HG02981 (cell line): ENCODE results near the gene INSYN1.

ENCODE experiments used
- ATAC-seq: cut with Tn5 transposase; IDR thresholded peaks from one replicate; pipeline ENCODE4 v1.9.1; 2021; ENCODE audit warnings: mild to moderate bottlenecking, moderate library complexity; ENCODE audit not compliant: unreplicated experiment

The INSYN1 gene

DNA sequence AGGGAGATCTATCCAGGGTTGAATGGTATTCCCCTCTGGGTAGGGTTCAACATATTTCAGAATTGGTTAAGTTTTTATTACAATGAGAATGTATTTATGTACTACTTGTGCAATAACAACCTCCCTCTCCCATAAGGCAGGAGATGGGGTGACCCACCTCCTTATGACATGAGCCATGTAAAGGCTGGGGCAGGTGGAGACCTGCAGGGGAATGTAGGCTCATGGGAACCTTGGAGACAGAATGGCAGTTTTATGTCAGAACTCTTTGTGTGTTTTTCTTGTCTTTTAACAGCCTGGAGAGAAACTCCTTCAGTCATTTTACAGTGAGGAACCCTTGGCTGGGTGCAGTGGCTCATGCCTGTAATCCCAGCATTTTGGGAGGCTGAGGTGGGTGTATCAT, 24.6 kb upstream of the INSYN1 start:
- no peak for ATAC-seq

DNA sequence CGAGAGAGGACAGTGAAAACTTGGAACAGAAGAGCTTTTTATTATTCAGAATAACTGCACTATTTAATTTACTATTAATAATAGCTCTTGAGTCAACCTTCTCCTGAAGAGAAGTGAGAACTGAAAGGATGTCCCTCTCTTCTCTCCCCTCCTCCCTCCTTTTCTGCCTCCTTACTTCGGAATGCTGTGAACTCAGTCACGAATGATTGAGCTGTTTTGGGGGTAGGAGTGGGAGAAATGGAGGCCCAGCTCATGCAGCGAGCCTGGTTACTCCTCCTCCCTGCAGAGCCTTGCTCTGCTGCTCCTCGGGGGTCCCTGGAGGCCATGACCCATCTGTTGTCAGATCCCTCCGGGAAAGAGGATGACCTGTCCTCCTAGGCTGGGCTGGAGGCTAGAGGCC, 20.3 kb upstream of the INSYN1 start:
- ATAC-seq: no peak

DNA sequence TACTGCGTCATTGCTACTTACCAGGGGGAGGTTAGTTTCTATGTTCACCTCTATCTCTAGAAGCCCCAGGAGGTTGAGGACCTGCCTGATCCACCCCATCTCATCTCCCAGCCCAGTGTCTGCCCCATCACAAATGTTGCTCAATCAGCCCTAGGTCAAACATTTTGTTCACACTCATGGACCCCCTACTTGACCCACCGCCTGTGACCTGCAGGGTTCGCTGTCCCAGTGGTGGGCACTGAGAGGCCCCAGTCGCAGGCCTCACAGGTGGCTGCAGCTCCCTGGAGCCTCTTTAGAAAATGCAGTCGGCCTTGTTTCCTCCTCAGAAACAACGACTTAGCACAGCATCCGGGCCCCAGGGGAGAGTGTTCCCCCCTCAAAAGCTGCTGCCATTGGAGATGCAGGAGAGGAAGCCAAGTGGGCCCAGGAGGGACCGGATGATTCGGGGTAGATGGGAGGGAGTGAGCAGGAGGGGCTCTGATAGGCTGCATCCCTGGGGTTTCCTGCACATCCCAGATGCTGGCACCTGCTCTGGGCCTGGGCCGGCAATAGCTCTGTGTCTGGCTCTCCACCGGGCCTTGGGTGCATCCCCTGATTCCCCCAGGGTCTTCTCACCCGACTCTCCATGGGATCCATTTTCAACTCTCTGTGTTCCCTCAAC, 18.4 kb upstream of the INSYN1 start:
- ATAC-seq: no peak

DNA sequence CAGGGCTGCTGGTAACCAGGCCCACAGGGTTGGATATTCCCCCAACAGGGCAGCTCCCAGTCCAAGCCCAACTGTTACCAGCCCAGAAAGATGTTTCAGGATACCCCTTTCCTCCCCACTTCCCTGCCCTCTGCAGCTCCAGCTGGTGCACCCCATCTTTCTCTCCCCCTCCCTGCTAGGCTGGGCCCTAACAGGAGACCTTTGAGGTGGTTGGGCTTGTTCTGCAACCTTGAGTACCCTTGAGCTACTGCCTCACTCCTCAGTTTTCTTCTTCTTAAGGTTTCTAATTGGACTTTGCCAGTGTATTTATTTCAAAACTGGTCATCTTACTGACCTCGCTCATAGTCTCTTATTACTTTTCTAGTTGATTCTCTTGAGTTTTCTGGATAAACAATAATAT, 16.9 kb upstream of the INSYN1 start:
- ATAC-seq: no peak

DNA sequence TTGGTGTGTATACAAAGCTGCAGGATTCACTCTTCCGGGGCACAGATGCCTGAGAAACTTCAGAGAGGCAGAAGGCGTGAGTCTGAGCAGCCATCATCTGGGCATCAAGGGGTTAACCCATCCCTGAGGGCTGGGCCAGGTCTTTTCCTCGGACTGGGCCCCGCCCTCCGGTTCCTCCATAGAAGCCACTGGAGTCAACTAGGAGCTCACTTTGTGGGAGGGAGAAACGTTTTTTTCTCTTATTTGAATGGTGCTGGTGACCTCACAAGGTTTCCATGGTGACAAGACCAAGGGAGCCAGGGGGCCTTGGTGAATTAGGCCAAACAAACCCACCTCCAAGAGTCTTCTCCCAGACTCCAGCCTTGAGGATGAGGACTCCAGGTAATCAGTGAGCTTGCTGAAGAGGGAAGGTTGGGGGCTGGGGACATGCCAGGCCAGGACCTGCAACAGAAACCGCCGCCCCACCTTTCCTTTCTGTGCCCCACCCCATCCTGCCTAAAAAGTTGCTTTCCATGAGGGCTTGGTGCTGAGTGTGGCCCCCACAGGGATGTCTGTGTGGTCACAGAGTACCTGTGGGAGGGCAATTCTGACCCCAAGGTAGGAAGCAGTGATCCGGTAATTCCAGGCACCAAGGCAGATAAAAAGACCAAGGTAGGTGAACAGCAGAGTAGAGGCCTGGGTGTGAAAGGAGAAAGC, 14.8 kb upstream of the INSYN1 start:
- no peak for ATAC-seq

DNA sequence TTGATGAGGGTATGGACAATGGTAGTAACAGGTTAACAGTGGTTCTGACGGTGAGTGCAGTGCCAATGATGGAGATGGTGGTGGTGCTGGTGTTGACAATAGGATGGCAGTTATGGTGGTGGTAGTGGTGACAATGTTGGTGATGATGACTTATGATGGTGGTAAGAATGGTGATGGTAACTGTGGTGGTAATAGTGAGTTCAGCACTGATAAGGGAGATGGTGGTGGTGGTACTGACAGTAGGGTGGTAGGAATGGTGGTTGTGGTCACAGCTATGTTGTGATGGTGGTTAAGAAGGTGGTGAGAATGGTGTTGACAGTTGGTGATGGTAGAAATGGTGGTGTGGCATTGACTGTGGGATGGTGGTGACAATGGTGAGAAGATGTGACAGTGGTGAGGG, 13.4 kb upstream of the INSYN1 start:
- ATAC-seq: no peak

DNA sequence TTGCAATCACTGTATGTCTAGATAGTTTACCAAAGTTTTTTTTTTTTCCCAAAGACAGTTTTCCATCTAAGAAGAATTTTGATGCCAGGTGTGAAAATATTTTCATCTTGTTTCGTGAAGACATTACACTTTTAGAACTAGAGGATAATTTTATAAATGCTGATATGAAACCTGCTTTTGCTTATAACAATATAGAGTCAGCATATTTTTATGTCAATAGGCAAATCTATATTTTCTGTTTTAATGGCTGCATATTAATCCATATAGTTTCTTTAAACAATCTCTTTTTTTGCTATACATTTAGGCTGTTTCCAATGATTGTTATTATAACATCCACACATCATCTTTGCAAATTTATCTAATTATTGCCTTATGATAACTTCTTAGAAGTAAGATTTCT, 12.6 kb upstream of the INSYN1 start:
- ATAC-seq: no peak

DNA sequence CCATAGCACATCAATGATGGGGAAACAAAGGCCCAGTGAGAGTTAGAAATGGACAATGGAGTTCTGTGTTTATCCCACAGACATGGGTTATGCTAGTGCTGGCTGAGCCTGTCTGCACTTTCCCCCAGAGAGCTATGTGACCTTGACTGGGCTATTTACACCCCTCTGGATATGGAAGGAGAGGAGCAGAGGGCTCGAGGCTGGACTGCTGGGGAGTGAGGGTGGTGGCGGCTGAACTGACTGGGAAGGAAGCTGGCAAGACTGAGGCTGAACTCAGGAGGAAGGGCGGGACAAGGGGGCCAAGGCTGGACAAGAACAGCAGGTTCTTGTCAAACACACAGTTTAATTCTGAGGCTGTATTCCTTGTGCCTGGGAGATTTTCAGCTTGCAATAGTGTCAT, 10.8 kb upstream of the INSYN1 start:
- no peak for ATAC-seq

DNA sequence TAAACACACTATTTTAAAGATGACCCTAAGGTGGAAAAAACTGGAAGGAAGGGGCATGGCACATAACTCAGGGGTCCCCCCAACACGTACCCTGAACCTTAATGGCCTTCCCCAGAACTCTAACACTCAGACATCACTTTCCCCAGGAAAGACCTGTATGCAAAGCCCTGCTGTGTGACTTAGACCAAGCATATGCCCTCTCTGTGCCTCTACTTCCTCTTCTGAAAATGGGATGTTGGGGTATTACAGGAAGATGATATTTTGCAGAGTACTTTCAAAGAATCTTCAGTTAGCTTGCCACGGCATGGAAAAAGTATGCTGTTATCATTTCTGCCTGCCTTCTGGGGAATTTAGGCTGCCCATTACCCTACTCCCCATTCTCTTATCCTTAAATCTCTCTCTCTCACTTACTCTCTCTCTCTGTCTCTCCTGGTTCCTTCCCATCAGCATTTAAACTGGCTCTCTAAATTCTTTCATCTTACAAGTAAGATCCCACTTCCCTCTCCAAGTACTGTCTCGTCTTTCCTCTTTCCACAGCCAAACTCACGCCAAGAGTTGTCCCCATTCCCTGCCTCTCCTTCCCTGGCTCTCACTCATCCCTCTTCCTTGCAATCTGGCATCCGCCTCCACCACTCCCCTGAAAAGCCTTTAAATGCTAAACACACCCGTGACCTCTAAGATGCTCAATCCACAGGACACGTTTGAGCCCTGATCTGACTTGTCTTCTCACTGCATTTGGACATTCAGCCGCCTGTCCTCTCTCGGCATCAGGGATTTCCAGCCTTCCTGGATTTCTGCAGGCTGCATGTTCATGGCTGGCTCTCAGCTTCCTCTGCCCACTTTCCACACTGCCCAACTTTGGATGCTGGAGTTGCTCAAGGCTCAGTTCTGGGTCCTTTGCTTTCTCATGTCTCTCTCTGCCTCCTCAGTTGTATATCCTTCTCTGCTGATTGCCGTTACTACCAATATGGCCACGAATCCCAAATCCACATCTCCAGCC, 7.5 kb upstream of the INSYN1 start:
- no peak for ATAC-seq

DNA sequence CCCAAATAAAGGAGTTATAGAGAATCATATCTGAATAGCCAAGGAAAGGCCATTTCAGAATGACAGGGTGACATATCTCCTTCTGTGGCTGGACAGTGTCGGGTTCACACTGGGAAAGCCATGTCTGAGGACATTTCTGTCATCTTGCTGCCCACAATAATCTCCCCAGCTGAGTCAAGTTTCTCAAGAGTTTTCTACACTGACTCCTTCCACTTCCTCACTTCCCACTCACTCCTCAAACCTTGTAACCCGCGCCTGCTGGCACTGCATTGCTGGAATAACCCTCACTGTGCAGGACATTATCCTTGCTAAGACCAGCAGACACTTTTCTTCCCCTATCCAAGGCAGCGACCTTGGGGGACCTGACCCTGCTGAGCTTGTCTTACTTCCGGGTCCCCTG, 5.3 kb upstream of the INSYN1 start:
- ATAC-seq: no peak

DNA sequence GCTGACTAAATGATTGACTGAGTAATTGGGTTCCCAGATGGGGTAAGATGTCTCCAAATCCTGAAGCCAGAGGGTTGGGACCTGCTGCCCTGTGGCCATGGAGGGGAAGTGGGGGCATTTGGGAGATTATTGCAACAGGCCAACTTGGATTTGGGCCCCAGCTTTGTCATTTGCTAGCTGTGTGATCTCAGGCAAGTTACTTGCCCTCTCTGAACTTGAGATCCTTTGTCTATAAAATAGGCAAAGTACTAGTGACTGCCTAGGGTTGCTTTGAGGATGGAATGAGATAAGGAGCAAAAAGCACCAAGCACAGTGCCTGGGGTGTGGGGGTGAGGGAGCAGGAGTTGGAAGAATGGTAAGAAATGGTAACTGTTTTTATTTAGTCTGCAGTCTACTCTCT, 4.4 kb upstream of the INSYN1 start:
- ATAC-seq: no peak

DNA sequence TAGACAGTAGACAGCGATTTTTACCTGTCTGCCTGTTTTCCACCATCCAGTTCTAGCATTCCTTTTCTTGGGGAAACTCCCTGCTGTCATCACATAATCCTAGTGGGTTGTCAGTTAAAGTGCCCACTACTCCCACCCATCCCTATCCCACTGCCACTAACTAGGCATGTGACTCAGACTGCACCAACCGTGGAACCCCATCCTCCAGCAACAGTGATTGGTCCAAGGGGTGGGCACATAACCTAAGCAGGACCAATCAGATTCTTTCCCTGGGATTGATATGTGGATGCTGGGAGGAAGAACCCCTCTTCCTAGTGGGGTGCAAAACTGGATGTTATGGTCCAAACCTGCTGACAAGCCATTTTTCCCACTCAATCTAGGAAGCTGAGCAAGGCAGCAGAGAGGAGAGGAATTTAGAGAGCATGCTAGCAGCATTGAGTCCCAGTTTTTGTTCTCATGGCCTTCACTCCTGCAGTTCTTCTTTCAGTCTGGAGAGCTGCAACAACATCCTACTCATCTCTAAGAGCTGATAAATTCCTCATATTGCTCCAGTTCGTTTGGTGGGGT, 3.9 kb upstream of the INSYN1 start:
- ATAC-seq: no peak

DNA sequence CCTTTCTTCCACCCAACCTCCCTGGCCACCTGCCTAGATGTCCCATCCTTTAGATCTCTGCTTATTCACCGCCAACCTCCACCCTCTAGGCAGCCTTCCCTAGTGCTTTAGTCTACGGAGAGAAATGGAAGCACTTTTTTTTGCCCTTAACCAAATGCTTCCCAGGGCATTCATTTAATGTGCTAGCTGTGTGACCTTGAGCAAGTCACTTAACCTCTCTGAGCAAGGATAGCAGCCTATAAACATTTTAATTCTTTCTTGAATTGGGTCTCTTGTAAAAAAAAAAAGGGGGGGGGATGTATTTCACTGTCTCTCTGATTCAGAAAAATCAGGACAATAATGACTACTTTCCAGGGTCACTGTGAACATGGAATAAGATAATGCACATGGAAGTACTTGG, 3.2 kb upstream of the INSYN1 start:
- ATAC-seq: no peak

DNA sequence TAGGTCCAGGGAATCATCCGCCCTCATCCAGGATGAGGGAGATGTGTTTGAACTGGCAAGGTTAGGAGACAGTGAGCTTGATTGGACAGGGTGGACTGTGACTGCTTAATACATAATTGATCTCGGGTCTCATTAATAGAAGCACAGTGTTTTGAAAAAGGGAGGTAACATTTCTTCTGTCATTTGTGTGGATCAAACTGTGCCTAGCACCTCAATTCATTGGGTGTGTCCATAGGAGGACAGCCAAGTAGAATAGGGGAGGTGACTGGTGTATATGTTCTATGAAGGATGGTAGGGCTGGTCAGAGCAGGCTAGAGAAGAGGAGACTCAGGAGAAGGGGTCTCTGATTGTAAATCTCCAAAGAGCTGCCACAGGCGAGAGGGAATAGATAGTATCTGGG, 2.8 kb upstream of the INSYN1 start:
- no peak for ATAC-seq

DNA sequence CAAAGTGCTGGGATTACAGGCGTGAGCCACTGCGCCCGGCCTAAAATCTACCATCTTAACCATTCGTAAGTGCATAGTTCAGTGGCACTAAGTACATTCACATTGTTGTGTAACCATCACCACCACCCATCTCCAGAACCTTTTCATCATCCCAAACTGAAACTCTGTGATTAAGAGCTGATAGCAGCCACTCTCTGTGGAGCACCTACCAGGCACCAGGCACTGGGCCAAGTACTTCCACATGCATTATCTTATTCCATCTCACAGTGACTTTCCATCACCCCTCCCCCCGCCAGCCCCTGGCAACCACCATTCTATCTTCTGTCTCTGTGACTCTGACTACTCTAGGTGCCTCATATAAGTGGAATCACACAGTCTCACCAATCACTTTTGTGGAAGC, 2.3 kb upstream of the INSYN1 start:
- no peak for ATAC-seq

DNA sequence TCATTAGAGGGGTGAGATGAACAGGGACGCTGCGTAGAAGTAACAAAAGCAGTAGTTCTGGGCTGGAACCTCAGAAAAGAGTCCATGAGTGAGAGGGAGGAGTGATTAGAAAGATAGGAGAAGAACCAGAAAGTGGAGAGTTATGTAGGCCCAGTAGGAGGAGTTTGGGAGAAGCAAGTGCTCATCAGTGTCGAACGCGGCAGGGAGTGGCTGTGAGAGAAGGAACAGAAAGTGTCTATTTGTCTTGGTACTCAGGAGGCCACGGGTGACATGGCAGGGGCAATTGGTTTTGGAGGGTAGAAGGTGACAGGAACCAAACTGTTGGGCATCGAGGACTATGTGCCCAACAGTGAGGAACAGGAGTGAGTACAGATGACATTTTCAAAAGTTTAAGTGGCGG, 1.3 kb upstream of the INSYN1 start:
- no peak for ATAC-seq

DNA sequence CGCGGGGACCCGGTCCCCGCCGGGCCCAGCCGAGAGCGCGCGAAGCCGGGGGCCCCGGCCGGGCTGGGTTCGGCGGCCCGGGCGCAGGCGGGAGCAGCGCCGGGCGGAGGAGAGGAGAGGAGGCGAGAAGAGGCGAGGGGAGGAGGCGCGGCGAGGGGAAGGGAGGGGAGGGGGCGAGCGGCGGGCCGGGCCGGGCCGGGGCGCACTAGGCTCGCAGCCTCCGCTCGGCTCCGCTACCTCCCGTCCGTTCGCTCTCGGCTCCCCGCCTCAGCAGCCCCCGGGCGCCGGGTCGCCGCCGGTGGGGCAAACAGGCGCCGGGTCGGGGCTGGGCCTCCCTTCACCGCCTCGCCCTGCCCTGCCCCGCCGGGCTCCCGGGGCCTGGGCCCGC, 351 bp downstream of the INSYN1 start:
- no peak for ATAC-seq

DNA sequence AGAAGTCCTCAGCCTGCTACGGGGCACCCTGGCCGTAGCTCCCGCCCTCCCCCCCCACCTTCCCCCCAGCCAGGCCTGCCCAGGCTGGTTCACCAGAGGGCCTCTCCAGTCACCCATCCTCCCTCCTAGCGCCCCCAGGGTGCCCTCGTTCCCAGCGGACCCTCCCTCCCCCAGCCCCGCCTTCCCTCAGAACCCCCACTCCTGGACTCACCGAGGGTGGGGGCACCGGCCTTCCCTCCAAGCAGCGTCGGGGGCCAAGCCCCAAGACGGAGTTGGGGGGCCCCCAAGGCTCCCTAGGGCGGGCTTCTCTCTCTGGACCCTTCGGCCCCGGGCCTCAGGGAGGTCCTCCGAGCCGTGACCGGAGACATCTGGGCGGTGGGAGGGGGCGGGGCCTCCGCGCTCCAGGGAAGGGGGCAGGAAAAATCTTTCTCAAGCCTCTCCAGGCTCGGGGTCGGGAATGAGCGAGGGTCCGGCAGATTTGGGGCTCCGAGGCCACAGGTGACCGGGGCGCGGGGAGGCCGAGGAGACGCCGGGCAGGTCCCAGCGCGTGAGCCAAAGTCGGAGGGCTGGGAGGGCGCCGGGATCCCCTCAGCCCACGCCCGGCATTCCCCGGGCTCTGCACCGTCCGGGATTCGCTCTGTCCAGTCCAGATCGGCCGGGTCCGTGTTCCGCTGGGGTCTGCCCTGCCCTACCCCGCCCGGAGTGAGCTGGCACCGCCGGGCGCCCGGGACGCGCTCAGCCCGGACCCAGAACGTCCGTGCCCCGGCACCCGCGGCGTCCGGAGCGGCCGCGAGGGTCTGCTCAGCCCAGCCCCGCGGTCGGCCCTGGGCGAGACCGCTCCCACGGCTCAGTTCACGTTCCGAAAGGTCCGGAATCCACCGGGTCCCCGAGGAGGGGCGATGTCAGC, 999 bp downstream of the INSYN1 start:
- no peak for ATAC-seq

DNA sequence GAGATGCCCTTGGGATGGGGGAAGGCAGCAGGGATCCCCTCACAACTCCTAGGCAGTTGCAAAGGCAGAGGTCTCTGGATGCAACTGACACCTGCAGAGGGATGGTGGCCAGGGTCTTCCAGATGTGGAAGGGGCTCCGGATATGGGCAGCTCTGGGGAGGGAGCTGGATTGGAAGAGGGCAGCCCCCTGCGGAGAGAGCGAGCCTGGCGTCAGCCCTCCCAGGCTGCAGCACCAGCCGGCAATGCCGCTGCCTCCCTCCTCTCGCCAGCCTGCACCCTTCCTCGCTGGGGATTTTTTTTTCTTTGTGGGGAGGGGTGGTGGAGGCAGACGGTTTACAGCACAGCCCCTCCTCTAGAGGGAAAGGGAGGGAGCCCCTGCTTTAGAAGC, 1.6 kb downstream of the INSYN1 start:
- ATAC-seq: no peak

DNA sequence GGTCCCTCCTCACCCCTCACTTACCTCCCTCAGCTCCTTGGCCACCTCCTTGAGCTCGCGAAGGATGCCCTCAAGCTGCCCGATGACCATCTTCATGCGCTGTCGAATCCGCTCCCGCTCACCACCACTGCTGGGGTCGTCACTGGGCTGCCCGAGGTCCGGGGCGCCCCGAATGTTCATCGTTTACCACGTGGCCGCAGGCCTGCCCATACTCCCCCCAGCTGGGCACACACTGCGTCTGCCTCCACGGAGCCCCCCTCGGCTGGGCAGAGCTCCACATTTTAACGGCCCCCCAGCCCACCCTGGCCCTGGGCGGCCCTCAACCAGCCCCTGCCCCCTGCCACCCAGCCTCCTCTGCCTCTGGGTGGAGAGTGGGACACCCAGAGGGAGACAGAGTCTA, 2.2 kb downstream of the INSYN1 start:
- ATAC-seq: no peak
